Right cardiac atrium (tissue), 5 donors: ENCODE measurements around the gene GUCY1B1. TPM values are rescaled to one million over a fixed set of nuclear protein-coding genes. Genes with fewer than 3 reads are reported as not detected.

Experiments
- ATAC-seq, 2 donors: fragments of 200-7000 bp; cut with Tn5 transposase; one replicate each; pipeline versions ENCODE4 v1.8.0 to v1.9.1; 2020; ENCODE audit warnings: moderate library complexity in 2 of 2, mild to moderate bottlenecking in 1 of 2
- DNase-seq, 3 donors: peaks; one replicate each; pipeline ENCODE4 v3.0.0-alpha.2; 2020
- H3K27ac ChIP-seq: one replicate; pipeline ENCODE4 v1.5.1; 2013; ENCODE audit warnings: mild to moderate bottlenecking, low read length, control low read depth, moderate library complexity
- H3K27me3 ChIP-seq: one replicate; pipeline ENCODE4 v1.6.1; 2013; ENCODE audit not compliant: control insufficient read depth, insufficient read depth
- H3K4me1 ChIP-seq: one replicate; pipeline ENCODE4 v1.6.1; 2013; ENCODE audit warnings: low read length; ENCODE audit not compliant: control insufficient read depth, insufficient read depth
- H3K4me3 ChIP-seq: one replicate; pipeline ENCODE4 v1.5.1; 2013; ENCODE audit warnings: low read length, control low read depth
- H3K9me3 ChIP-seq: one replicate; pipeline ENCODE4 v1.6.1; 2013; ENCODE audit warnings: low read length; ENCODE audit not compliant: control insufficient read depth
- WGBS: extraction: QIAGEN DNeasy Blood & Tissue Kit; methylation state at CpG from one replicate; pipeline ENCODE4 v1.1.7; 2013; 5-methylcytosine and 5-hydroxymethylcytosine counted together
- intact Hi-C, 4 donors: fragments of 100-400 bp; cut with DNase I; formaldehyde crosslinking; loops; one replicate each; pipeline versions ENCODE4 v1.11.0 to v1.14.0; 2022 to 2023
- polyA plus RNA-seq: library from polyadenylated mRNA; stranded (reverse); fragments of 200-250 nt; gene quantifications from one replicate; pipeline ENCODE4 v1.2.3, GENCODE V29; 2013
- total RNA-seq, 4 donors: library from RNA; stranded (reverse); fragmentation: NEBNext Ultra II Directional; extraction: Animal tissue kit (Norgen Biotek cat#: 25700); gene quantifications; one replicate each; pipeline ENCODE4 v1.2.1, GENCODE V29; 2021
- donor health status: healthy with polysubstance abuse.
- donor health status: DM: no; HTN: yes; CAD: no.
- donor health status: DM: no; HTN: no; CAD: no.
- donor health status: DM: no; HTN: yes; CAD: no; lungs with severe emphysema.
- donor health status: DM: yes; HTN: yes; CAD: no.

GUCY1B1 gene
- total and polyA plus RNA-seq, 5 donors = 7.5 to 12.9 (median 8.9) TPM

DNA sequence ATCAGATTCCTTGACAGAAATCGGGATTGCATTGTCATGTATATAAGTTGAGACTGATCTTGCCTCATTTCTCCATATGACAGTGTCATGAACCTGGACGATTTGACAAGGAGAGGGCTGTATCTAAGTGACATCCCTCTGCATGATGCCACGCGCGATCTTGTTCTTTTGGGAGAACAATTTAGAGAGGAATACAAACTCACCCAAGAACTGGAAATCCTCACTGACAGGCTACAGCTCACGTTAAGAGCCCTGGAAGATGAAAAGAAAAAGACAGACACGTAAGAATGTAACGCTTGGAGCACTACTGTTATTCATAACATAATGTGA is 40.9 kb downstream of the GUCY1B1 start:
- Histone ChIP-seq H3K27me3 (no peaks in the 10 kb centered on the region), H3K9me3 (no peaks in the 10 kb centered on the region), H3K4me3 (no peak overlapping the region), H3K4me1 (no peaks in the 10 kb centered on the region), H3K27ac (no peak overlapping the region)
- WGBS = 83% methylated on average over 8 of the region's 8 CpGs
- no peak for DNase-seq
- intact Hi-C loops = no loop called here
- ATAC-seq = no peak

DNA sequence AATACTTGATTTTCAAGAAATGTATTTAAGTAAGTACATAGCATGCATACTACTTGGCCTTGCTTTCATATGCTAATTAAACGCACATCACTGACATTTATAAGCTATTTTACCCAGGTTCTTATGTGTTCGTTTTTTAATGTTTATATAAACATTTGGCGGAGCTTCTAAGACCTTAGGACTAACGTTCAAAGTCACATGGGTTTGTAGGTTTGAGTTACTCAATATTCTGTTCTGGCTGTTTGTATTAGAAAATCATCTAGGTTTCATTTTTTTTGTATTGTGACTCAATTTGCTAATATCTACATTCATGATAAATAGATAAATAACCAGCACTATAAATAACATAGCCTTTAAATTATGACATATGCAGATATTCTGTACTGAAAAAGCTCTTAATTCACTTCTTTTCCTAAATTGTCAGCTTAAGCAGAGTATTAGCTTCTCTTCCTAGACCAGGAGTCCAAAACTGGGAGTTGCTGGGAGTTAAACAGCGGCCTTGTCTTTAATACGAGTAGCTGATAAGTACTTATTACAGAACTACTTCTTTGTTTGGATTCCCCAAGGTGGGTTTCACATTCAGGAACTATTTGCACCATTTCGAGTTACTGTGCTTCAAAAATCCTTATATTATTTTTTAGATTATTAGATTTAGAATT is 42.0 kb downstream of the GUCY1B1 start:
- DNase-seq (no peak), ATAC-seq (no peak)
- Histone ChIP-seq H3K27ac (no peak overlapping the region), H3K27me3 (no peaks in the 10 kb centered on the region), H3K9me3 (no peaks in the 10 kb centered on the region), H3K4me3 (no peak overlapping the region), H3K4me1 (no peaks in the 10 kb centered on the region)
- 86% methylated on average over 7 of the region's 7 CpGs for WGBS
- intact Hi-C loops = no loop called here

DNA sequence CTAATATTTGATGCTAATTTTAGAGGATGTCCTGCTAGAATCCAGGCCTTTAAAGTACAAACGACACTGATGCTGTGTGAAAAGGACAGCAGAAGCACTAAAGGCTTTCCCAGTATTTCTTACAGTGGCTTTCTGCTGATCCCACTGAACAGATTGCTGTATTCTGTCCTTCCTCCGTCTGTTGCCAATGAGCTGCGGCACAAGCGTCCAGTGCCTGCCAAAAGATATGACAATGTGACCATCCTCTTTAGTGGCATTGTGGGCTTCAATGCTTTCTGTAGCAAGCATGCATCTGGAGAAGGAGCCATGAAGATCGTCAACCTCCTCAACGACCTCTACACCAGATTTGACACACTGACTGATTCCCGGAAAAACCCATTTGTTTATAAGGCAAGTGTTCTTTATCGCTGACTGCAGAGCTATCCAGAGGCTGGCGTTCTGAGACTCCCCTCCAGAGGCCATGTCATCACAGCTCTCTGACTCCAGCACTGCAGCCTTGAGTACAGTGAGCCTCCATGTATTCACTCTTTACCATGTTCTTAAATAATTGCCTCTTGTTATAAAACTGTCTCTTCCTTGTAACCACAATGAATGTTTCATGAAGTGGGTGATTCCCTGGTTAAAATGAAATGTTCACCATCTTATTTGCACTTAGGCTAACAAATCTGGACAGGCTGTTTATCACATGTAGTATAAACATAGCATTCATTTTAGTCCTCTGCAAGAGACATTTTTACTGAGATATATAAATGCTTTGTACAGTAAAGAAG is 43.6 kb downstream of the GUCY1B1 start:
- ATAC-seq (no peak), DNase-seq (peak in 1 of 3 donors; percentile 12)
- Histone ChIP-seq H3K27ac (no peak overlapping the region), H3K9me3 (no peaks in the 10 kb centered on the region), H3K27me3 (no peaks in the 10 kb centered on the region), H3K4me1 (no peaks in the 10 kb centered on the region), H3K4me3 (no peak overlapping the region)
- 78% methylated on average over 9 of the region's 9 CpGs for WGBS
- intact Hi-C loops = no loop called here

DNA sequence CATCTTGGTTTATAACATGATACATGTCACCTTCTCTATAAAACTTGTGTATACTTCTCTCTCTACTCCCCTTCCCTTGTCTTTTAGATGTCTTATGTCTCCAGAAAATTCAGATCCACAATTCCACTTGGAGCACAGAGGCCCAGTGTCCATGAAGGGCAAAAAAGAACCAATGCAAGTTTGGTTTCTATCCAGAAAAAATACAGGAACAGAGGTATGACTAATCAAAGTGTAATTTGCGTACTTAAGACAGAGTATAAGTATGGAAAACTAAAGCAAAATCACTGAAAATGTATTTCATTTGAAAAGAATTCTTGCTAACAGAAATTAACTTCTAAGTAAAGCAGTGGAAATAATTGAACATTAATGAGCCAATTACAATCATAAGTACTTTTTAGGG is 46.2 kb downstream of the GUCY1B1 start:
- DNase-seq (no peak), ATAC-seq (no peak)
- WGBS = 84% methylated on average over 1 of the region's 1 CpG
- intact Hi-C loops = no loop called here
- no peak overlapping the region for H3K4me3 ChIP-seq
- no peak overlapping the region for H3K27ac ChIP-seq
- no peaks in the 10 kb centered on the region for H3K4me1 ChIP-seq
- no peaks in the 10 kb centered on the region for H3K9me3 ChIP-seq
- H3K27me3 ChIP-seq = no peaks in the 10 kb centered on the region

DNA sequence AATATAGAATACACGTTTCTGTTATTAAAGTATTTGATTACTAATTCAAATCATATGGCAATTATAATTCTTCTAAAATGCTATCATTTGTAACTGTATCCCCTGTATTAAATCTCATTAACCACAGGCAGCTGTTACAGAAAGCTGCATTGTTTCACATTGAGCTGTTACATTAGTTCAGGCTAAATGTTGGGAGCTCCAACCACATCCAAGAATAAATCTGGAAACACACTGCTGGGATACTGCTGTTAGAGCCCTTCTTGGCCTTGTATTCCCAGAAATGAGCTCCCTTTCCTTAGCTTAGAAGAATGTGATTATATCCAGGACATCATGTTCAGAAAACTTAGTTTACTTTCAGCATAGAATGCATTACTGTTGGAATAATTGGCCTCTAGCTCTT is 48.2 kb downstream of the GUCY1B1 start:
- H3K27ac ChIP-seq = no peak overlapping the region
- ATAC-seq (no peak), DNase-seq (no peak)
- intact Hi-C loops = no loop called here
- H3K4me3 ChIP-seq = no peak overlapping the region
- no peaks in the 10 kb centered on the region for H3K9me3 ChIP-seq
- H3K4me1 ChIP-seq = no peaks in the 10 kb centered on the region
- WGBS = 65% methylated on average over 1 of the region's 1 CpG
- H3K27me3 ChIP-seq = no peaks in the 10 kb centered on the region

DNA sequence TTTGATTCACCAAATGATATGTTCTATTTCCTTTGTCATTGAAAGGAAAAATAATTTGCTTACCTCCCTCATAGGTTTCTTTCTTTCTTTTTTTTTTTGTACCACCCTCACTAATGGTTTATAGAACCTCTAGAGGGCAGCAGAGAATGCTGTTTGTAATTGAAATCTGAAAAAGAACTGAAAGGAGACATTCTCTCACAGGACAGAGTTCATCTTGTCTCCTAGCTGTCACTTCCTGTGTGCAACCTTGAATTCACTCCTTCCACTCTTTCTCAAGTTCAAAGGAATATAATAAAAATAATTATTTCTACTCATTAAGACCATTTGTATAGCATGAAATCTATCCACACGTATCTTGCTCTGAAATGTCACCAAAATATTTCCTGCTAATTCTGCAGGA is 51.0 kb downstream of the GUCY1B1 start:
- Histone ChIP-seq H3K4me1 (no peaks in the 10 kb centered on the region), H3K27ac (no peak overlapping the region), H3K27me3 (no peaks in the 10 kb centered on the region), H3K4me3 (no peak overlapping the region), H3K9me3 (no peaks in the 10 kb centered on the region)
- intact Hi-C loops = loop anchor here in 2 of 4 donors (5.0 kb wide), 1 partner anchor 142 kb away; the partner anchor contains the start of gene CTSO (in 2 of the 2)
- WGBS = 84% methylated on average over 1 of the region's 1 CpG
- DNase-seq (no peak), ATAC-seq (peak; percentile 64 to 74)

DNA sequence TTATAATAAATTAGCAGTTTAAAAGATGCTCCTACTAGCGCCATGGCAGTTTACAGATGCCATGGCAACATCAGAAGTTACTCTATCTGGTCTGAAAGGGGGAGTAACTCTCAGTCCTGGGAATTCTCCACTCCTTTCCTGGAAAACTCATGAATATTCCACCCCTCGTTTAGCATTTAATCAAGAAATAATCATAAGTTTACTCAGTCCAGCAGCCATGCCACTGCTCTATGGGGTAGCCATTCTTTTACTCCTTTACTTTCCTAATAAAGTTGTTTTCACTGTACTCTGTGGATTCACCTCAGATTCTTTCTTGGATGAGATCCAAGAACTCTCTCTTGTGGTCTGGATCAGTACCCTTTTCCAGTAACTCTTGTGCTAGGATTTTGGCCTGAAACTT is 52.3 kb downstream of the GUCY1B1 start:
- ATAC-seq = no peak
- intact Hi-C loops = loop anchor here in 2 of 4 donors (5.0 kb wide), 1 partner anchor 141 kb away; the partner anchor contains the start of gene CTSO (in 2 of the 2)
- Histone ChIP-seq H3K27me3 (no peaks in the 10 kb centered on the region), H3K9me3 (no peaks in the 10 kb centered on the region), H3K4me3 (no peak overlapping the region), H3K27ac (no peak overlapping the region), H3K4me1 (no peaks in the 10 kb centered on the region)
- WGBS = 83% methylated on average over 2 of the region's 2 CpGs
- DNase-seq = no peak

DNA sequence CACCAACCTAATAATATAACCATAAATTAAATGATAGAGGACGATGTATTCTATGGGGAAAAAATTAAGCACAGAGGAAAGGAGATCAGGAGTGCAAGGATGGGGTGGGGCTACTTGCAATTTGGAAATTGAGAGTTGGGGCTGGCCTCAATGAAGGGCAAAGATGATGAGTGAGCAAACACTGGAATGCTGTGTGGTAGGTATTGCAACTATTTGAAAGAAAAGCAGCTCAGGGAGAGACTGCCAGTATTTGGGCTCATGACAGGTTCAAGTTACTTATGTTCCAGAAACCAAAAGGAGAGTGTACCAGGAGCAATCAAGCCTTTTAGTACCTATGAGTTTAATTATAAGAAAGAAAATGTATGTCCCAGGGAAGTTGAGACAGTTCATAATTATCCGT is 59.8 kb downstream of the GUCY1B1 start:
- 85% methylated on average over 2 of the region's 2 CpGs for WGBS
- ATAC-seq = no peak

DNA sequence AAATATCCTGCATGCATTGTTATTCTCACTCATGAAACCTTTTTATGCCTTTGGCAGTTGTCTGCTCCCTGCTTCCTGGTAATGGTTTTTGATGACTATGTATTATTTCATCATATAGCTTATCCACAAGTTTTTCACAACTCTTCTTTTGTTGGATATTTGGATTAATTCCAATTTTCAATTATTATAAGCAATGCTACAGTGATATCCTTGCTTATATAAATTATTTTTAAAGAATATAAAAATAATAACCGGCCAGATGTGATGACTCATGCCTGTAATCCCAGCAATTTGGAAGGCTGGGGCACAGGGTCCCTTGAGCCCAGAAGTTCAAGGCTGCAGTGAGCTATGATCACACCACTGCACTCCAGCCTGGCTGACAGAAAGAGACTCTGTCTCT is 60.2 kb downstream of the GUCY1B1 start:
- Histone ChIP-seq H3K27ac (no peak overlapping the region), H3K9me3 (no peaks in the 10 kb centered on the region), H3K27me3 (no peaks in the 10 kb centered on the region), H3K4me1 (no peaks in the 10 kb centered on the region), H3K4me3 (no peak overlapping the region)
- intact Hi-C loops = loop anchor here in 1 of 4 donors (5.0 kb wide), 1 partner anchor 133 kb away; the partner anchor contains the start of gene CTSO
- ATAC-seq = no peak
- WGBS = 48% methylated on average over 1 of the region's 1 CpG
- peak; percentile 19 to 55 (median 52) for DNase-seq

More for the DNA sequence above, 59.8 kb downstream of the GUCY1B1 start:
- Histone ChIP-seq H3K9me3 (no peaks in the 10 kb centered on the region), H3K4me1 (no peaks in the 10 kb centered on the region), H3K27ac (no peak overlapping the region), H3K27me3 (no peaks in the 10 kb centered on the region), H3K4me3 (no peak overlapping the region)
- intact Hi-C loops = loop anchor here in 1 of 4 donors (5.0 kb wide), 1 partner anchor 134 kb away; the partner anchor contains the start of gene CTSO
- no peak for DNase-seq

DNA sequence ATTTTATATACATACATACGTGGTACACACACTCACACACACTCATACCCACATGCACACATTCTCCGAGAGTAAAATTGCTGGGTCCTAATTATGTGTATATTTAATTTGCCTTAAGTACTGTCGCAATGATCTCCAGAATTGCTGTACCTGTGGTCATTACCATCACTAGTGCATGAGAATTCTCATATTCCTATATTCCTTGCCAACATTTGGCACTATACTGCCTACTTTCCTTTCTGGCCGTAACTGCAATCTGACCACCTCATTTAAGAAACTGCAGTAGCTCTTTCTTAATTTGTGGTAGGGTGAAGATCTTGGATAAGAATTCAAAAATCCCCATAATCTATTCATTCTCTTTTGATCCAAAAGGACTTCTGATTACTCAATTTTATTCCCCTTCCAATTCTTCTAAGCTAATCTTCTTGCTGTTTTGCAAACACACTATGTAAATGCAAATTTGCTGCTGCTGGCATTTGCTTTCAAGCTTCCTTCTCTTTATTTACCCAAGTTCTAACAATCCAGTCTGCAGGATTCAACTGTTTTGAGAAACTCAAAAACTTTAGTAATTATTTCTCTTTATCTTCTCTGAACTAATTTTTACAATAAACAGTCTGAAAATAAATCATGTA is 62.2 kb downstream of the GUCY1B1 start:
- no peak for ATAC-seq
- H3K27ac ChIP-seq = no peak overlapping the region
- intact Hi-C loops = no loop called here
- no peak for DNase-seq
- WGBS = 85% methylated on average over 4 of the region's 4 CpGs
- no peaks in the 10 kb centered on the region for H3K27me3 ChIP-seq
- H3K9me3 ChIP-seq = no peaks in the 10 kb centered on the region
- H3K4me3 ChIP-seq = no peak overlapping the region
- no peaks in the 10 kb centered on the region for H3K4me1 ChIP-seq

DNA sequence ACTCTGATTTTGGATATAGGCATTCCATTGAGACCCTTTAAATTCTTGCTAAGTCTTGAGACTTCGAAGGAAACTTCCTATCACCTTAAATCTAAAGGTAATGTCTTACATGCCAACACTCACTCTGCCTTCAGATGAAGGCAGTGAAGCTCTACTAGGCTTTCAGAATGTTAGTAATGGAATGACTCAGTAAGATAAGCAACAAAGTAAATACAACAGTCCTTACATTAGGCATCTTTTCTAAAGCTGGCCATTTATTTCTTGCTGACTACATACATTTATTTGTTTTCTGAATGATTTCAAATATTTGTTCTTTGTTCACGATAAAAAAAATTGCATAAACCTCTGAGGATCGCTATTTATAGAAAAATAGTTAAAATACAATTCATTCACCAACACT is 63.8 kb downstream of the GUCY1B1 start:
- Histone ChIP-seq H3K27me3 (no peaks in the 10 kb centered on the region), H3K4me3 (no peak overlapping the region), H3K27ac (no peak overlapping the region), H3K9me3 (no peaks in the 10 kb centered on the region), H3K4me1 (no peaks in the 10 kb centered on the region)
- ATAC-seq (no peak), DNase-seq (no peak)
- WGBS = 75% methylated on average over 3 of the region's 3 CpGs
- intact Hi-C loops = no loop called here
